Measurements from ENCODE around the gene NOXA1.
"Not testable (repeated sequence)": the region's sequence is repeated elsewhere in the genome, so short reads cannot be mapped to it uniquely, and the experiment has no call there.

NOXA1 gene

GRCh38 chr9:137406085-137406760 is 17.0 kb upstream of the NOXA1 start:
- no peak for DNase-seq (ENCODE audit: low read depth)

- no peak for DNase-seq (ENCODE audit: low read depth)
These were observed 16.2 kb upstream of the NOXA1 start for GRCh38 chr9:137406876-137407589.

GRCh38 chr9:137407590-137408300 is 15.4 kb upstream of the NOXA1 start:
- no peak for DNase-seq (ENCODE audit: low read depth)

- DNase-seq (ENCODE audit: low read depth): no peak
These were observed 14.4 kb upstream of the NOXA1 start for GRCh38 chr9:137408651-137409405.

GRCh38 chr9:137409515-137409914 is 13.7 kb upstream of the NOXA1 start:
- no peak for DNase-seq (ENCODE audit: low read depth)

GRCh38 chr9:137410236-137410890 is 12.8 kb upstream of the NOXA1 start:
- not testable (repeated sequence) for DNase-seq (ENCODE audit: low read depth)

- DNase-seq (ENCODE audit: low read depth): no peak
These were observed 12.3 kb upstream of the NOXA1 start for GRCh38 chr9:137410891-137411249.

GRCh38 chr9:137411260-137411644 is 11.9 kb upstream of the NOXA1 start:
- DNase-seq (ENCODE audit: low read depth): no peak

GRCh38 chr9:137411645-137412380 is 11.4 kb upstream of the NOXA1 start:
- DNase-seq (ENCODE audit: low read depth): no peak

- DNase-seq (ENCODE audit: low read depth): no peak
These were observed 10.8 kb upstream of the NOXA1 start for GRCh38 chr9:137412431-137412830.

- DNase-seq (ENCODE audit: low read depth): no peak
These were observed 7.7 kb upstream of the NOXA1 start for GRCh38 chr9:137415451-137415850.

- no peak for DNase-seq (ENCODE audit: low read depth)
These were observed 7.1 kb upstream of the NOXA1 start for GRCh38 chr9:137416006-137416562.

- no peak for DNase-seq (ENCODE audit: low read depth)
These were observed 6.5 kb upstream of the NOXA1 start for GRCh38 chr9:137416563-137417151.

GRCh38 chr9:137417161-137418021 is 5.8 kb upstream of the NOXA1 start:
- no peak for DNase-seq (ENCODE audit: low read depth)

GRCh38 chr9:137421838-137422603 is 1.2 kb upstream of the NOXA1 start:
- DNase-seq (ENCODE audit: low read depth): no peak

- no peak for DNase-seq (ENCODE audit: low read depth)
These were observed 510 bp downstream of the NOXA1 start for GRCh38 chr9:137423514-137424291.

- DNase-seq (ENCODE audit: low read depth): no peak
These were observed 3.0 kb downstream of the NOXA1 start for GRCh38 chr9:137426018-137426681.

Data from CMK (cell line).